NT2/D1 (cell line): ENCODE measurements around the gene ZBTB18.

Source experiments
- SUZ12 ChIP-seq: IDR thresholded peaks from 2 replicates; pipeline ENCODE4 v1.6.1; 2011; ENCODE audit not compliant: insufficient read length, insufficient read depth; ENCODE audit errors: extremely low read depth
- YY1 ChIP-seq: IDR thresholded peaks from 2 replicates; pipeline ENCODE4 v1.6.1; 2011; ENCODE audit not compliant: insufficient read length, insufficient read depth
- ZNF274 ChIP-seq: IDR thresholded peaks from 2 replicates; pipeline ENCODE4 v1.6.1; 2011; ENCODE audit warnings: mild to moderate bottlenecking, low read depth, low read length

GRCh38 chr1:244100276-244100675, 49.2 kb downstream of the ZBTB18 start:
- TF ChIP-seq ZNF274 (no peak), YY1 (no peak), SUZ12 (no peak)
